Ramos (cell line): ENCODE data around the gene HECW1.

ENCODE experiments used
- in situ Hi-C: fragments of 300-500 bp; cut with MboI; formaldehyde crosslinking; loops from one replicate; pipeline ENCODE4 v1.14.3; 2022; ENCODE audit warnings: low sequenced_read_pairs; ENCODE audit not compliant: unreplicated experiment

Gene HECW1

DNA sequence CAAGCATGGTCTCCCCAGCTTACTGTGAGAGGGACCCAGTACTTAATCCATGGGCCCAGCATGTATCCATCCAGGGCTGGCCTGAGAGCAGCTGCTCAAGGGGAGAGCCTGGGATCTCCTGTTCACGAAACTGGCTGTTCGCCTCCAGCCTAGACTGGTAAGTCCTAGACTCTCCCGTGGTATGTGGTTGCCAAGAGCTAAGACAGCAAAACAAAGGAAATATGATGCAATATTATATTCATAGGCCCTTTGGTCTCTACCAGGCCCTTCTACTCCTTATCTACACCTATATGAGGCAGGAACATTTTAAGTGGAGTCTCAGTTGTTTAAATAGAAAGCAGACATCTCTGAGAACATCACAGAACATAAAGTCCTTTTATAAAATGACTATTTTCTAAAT, 441.6 kb downstream of the HECW1 start:
- in situ Hi-C loops, result loop anchor here (25.0 kb wide), 1 partner anchor 283 kb away; no protein-coding TSS in a partner anchor

DNA sequence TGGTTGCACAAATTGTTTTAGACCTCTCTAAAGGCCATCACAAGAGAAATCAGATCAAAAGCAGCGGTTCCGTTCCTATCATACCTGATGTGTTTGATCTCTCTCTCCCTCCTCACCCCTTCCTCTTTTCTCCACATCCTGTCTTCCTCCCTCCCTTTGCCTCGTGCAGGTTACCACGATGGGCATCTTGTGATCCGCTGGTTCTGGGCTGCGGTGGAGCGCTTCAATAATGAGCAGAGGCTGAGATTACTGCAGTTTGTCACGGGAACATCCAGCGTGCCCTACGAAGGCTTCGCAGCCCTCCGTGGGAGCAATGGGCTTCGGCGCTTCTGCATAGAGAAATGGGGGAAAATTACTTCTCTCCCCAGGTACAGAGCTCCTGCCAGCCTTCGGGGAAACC, 442.0 kb downstream of the HECW1 start:
- in situ Hi-C loops, result loop anchor here (25.0 kb wide), 1 partner anchor 283 kb away; no protein-coding TSS in a partner anchor

DNA sequence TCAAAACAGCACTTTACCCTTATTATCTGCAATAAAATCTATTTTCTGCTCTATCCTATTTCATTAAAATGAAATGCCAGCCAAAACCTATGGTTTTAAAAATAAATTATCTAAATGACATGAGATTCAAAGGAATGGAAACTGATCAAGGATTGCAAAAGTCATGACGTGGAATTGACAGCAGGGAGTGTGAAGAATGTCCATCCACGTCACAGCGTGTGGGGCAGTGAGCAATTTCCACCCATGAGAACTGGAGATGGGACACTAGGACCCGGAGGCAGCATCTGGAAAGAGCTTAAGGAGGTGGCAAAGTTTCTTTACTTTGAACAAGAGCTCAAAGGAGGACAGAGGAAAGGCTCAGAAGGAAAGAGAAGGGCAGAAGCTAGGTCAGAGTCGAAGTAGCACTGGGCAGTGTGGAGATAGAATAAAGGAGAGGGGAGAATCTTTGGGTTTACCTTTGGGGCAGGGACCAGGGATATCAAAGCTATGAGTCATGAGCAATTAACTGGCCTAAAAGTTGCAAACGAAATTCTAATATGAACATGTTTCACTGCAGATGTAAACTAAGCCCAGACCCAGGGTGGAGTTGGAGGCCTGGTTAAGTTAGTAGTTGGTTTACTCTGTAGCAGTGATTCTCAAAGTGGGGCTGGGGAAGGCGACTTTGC, 445.5 kb downstream of the HECW1 start:
- in situ Hi-C loops, result loop anchor here (25.0 kb wide), 1 partner anchor 279 kb away; no protein-coding TSS in a partner anchor

- in situ Hi-C loops, result loop anchor here (25.0 kb wide), 1 partner anchor 278 kb away; no protein-coding TSS in a partner anchor
Measured at GRCh38 chr7:43559171-43559945, 446.9 kb downstream of the HECW1 start.

GRCh38 chr7:43559946-43560335, 447.5 kb downstream of the HECW1 start:
- in situ Hi-C loops, result loop anchor here (25.0 kb wide), 1 partner anchor 277 kb away; no protein-coding TSS in a partner anchor

- in situ Hi-C loops, result loop anchor here (25.0 kb wide), 1 partner anchor 276 kb away; no protein-coding TSS in a partner anchor
Measured at GRCh38 chr7:43560742-43561330, 448.4 kb downstream of the HECW1 start.

GRCh38 chr7:43562383-43562782, 449.9 kb downstream of the HECW1 start:
- in situ Hi-C loops, result loop anchor here (25.0 kb wide), 1 partner anchor 275 kb away; no protein-coding TSS in a partner anchor

GRCh38 chr7:43565786-43566185, 453.3 kb downstream of the HECW1 start:
- in situ Hi-C loops, result loop anchor here (25.0 kb wide), 1 partner anchor 272 kb away; no protein-coding TSS in a partner anchor

DNA sequence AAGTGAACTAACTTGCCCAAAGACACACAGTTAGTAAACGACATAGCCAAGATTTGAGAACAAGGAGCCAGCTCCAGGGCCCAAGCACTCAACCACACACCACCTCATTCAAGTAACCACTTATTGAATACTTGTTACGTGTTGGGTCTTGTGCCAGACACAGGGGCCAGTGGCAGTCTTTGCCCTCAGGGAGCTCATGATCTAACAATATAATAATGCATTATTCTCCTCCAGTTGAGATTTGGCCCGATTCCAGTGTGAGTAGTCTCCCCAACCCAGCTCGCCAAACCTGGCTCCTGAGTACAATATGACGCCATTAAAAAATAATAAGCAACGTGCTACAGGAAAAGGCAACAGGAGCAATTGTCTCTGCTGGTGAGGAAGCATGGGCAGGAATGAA, 456.1 kb downstream of the HECW1 start:
- in situ Hi-C loops, result loop anchor here (25.0 kb wide), 1 partner anchor 269 kb away; no protein-coding TSS in a partner anchor

DNA sequence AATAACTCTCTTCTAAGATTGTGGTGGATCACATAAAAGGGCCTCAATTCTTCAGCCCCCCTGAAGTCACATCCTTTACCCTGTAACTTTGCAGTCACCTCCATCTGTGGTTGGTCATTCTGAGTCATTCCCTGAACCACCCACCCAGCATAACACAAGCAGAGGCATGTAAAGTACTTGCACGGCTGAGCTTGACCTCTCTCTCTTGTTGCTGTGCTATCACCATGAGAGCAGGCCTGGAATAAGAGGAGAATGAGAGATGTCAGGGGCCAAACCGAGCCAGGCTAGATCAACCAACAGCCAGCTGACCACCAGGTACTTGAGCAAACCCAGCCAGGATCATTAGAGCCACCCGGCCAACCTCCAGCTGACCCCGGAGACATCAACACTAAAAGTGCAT, 457.0 kb downstream of the HECW1 start:
- in situ Hi-C loops, result loop anchor here (25.0 kb wide), 1 partner anchor 268 kb away; no protein-coding TSS in a partner anchor

- in situ Hi-C loops, result loop anchor here (25.0 kb wide), 1 partner anchor 266 kb away; no protein-coding TSS in a partner anchor
Measured at GRCh38 chr7:43570688-43571365, 458.4 kb downstream of the HECW1 start.

DNA sequence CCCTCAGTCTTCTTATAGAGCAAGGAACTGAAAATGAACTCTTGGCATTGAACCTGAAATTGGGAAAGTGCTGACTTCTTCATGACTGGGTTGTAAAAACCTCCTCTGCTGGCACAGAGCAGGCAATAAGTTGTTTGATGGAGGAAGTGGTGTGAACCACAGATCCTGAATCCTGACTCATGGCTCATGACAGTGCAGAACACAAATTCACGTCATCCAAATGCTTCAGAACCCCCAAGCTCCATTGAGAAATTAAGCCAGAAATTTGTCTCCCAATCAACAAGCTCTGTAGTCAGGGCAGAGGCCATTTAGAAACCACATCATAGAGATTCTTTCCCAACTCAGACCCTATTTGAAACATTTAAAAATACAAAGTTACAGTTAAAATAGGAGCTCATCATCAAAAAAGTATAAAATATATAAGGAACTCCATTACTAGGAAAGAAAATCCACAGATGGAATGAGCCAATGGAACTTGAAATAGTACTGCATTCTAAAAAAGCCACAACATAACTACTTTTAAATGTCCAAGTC, 460.1 kb downstream of the HECW1 start:
- in situ Hi-C loops, result loop anchor here (25.0 kb wide), 1 partner anchor 265 kb away; no protein-coding TSS in a partner anchor

- in situ Hi-C loops, result loop anchor here (25.0 kb wide), 1 partner anchor 263 kb away; no protein-coding TSS in a partner anchor
Measured at GRCh38 chr7:43573832-43574231, 461.4 kb downstream of the HECW1 start.

- in situ Hi-C loops, result no loop called here
Measured at GRCh38 chr7:43575506-43575905, 463.1 kb downstream of the HECW1 start.

DNA sequence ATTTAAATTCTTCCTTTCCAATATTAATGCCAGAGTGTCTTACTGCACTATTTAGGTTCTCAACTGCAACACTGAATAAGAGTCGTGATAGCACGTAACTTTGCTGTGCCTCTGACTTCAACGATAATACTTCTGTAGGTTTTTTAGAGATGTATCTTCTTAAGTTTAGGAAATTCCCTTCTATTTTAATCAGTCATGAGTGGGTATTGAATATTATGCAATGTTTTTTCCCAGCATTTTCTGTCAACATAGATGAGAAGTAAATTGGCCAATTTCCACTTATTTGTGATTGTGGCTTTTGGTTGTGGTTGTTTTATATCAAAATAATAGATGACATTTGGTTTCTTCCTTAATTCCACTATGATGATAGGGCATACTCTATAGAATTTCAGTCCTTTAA, 463.8 kb downstream of the HECW1 start:
- in situ Hi-C loops, result no loop called here

GRCh38 chr7:43577485-43577951, 465.1 kb downstream of the HECW1 start:
- in situ Hi-C loops, result no loop called here

- in situ Hi-C loops, result loop anchor here (5.0 kb wide), 1 partner anchor 120 kb away; no protein-coding TSS in a partner anchor
Measured at GRCh38 chr7:43582503-43583423, 470.3 kb downstream of the HECW1 start, which contains the start of gene STK17A. TSS of gene STK17A (plus strand) at chr7:43583108. CDS start at chr7:43583244, 136 bp downstream.
